Heart right ventricle (tissue), 16 donors: ENCODE results near the gene OLIG3. TPM values are rescaled to one million over a fixed set of nuclear protein-coding genes. Genes with fewer than 3 reads are reported as not detected.

Experiments used
- ATAC-seq, 8 donors: fragments of 200-7000 bp; cut with Tn5 transposase; one replicate each; pipeline ENCODE4 v1.9.1; 2020; ENCODE audit warnings: mild to moderate bottlenecking in 8 of 8, moderate library complexity in 8 of 8, moderate number of reproducible peaks in 1 of 8
- DNase-seq, 2 donors: peaks; one replicate each; pipeline ENCODE4 v3.0.0-alpha.2; 2020
- H3K27ac ChIP-seq, 10 donors: fragments of 200-600 bp; sonication (generic) in 2 of 10; one replicate each; pipeline versions ENCODE4 v1.5.0 to v1.8.0; 2020 to 2022; ENCODE audit warnings: mild to moderate bottlenecking in 3 of 10
- H3K27me3 ChIP-seq, 7 donors: fragments of 200-600 bp; one replicate each; pipeline ENCODE4 v1.8.0; 2021 to 2022; ENCODE audit warnings: mild to moderate bottlenecking in 2 of 7
- H3K36me3 ChIP-seq, 9 donors: fragments of 200-600 bp; sonication (generic) in 1 of 9; one replicate each; pipeline versions ENCODE4 v1.5.0 to v1.8.0; 2020 to 2022; ENCODE audit warnings: mild to moderate bottlenecking in 2 of 9
- H3K4me1 ChIP-seq, 9 donors: fragments of 200-600 bp; sonication (generic) in 1 of 9; one replicate each; pipeline versions ENCODE4 v1.5.0 to v1.8.0; 2020 to 2022; ENCODE audit warnings: mild to moderate bottlenecking in 4 of 9
- H3K4me3 ChIP-seq, 10 donors: fragments of 200-600 bp; sonication (generic) in 2 of 10; one replicate each; pipeline versions ENCODE4 v1.5.0 to v1.8.0; 2020 to 2022; ENCODE audit warnings: mild to moderate bottlenecking in 7 of 10, moderate library complexity in 2 of 10
- H3K9me3 ChIP-seq, 11 donors: fragments of 200-600 bp in 10 of 11; sonication (generic) in 2 of 11; one replicate each; pipeline versions ENCODE4 v1.5.0 to v1.8.0; 2013 to 2022; ENCODE audit warnings: mild to moderate bottlenecking in 2 of 11, control low read depth in 1 of 11, moderate library complexity in 1 of 11
- CTCF ChIP-seq, 9 donors: fragments of 200-600 bp; sonication (generic) in 2 of 9; IDR thresholded peaks; one replicate each; pipeline versions ENCODE4 v1.5.0 to v1.8.0; 2021 to 2022; ENCODE audit warnings: antibody characterized with exemption in 9 of 9, mild to moderate bottlenecking in 5 of 9, moderate library complexity in 1 of 9
- WGBS, 2 donors: extraction: QIAGEN DNeasy Blood & Tissue Kit; methylation state at CpG; one replicate each; pipeline ENCODE4 v1.1.7; 2013; ENCODE audit warnings: inconsistent platforms in 1 of 2; 5-methylcytosine and 5-hydroxymethylcytosine counted together
- intact Hi-C, 10 donors: fragments of 100-400 bp; cut with DNase I; formaldehyde crosslinking; loops; one replicate each; pipeline versions ENCODE4 v1.11.1 to v1.14.2; 2022
- polyA plus RNA-seq, 2 donors: library from polyadenylated mRNA; stranded (reverse); fragments of 200-250 nt; gene quantifications; one replicate each; pipeline ENCODE4 v1.2.3, GENCODE V29; 2013
- total RNA-seq, 10 donors: library from RNA; stranded (reverse); fragmentation: NEBNext Ultra II Directional in 3 of 10; extraction: Animal tissue kit (Norgen Biotek cat#: 25700) in 3 of 10; gene quantifications; one replicate each; pipeline versions ENCODE4 v1.2.1 to v1.2.4, GENCODE V29; 2021 to 2023
- donor health status: Arrhythmogenic right ventricular cardiomyopathy.
- donor health status: ischemic (EF 13 %, LVEDD 7.1; RV severe dilation, severe dysfunction).
- donor health status: healthy with polysubstance abuse.
- donor health status: DM: no; HTN: yes; CAD: no.
- donor health status: DM: no; HTN: no; CAD: no.
- donor health status: ischemic (EF 25% LVEDD 6.9; RV normal size, moderate dysfunction).
- donor health status: ischemic (EF 25% LVEDD 5.7; RV mildly dilated, moderate dysfunction).
- donor health status: healthy.
- donor health status: DM: yes; HTN: yes; CAD: no.
- donor health status: Ischemic cardiomyopathy.
- donor health status: ischemic (EF 35%, LVEDD 5.7; RV mildly dilated, moderate dysfunction).
- donor health status: nonischemic (EF 11% LVEDD 7.7; RV severe dilation, severe dysfunction).
- donor health status: DM: yes; HTN: yes; CAD: no.
- donor health status: PGD.
- donor health status: ischemic (EF 29% LVEDD 5.4; RV normal size, mild dysfunction).
- donor health status: nonischemic (EF 23%, LVEDD 6.1; RV moderate dilation, normal function).

Gene OLIG3
- total and polyA plus RNA-seq, 12 donors = not detected

- 76% methylated on average over 4 of the region's 4 CpGs for WGBS, 2 donors
- Histone ChIP-seq H3K4me3 (no peak overlapping the region), H3K9me3 (no peaks in the 10 kb centered on the region), H3K36me3 (no peaks in the 10 kb centered on the region), H3K27ac (no peak overlapping the region), H3K4me1 (peaks cover 0 to 55% (median 31%) of the 10 kb centered on the region in 9 donors), H3K27me3 (peaks cover 63 to 100% (median 100%) of the 10 kb centered on the region in 7 donors)
- intact Hi-C loops = no loop called here
- no peak for TF ChIP-seq CTCF (IDR thresholded peaks at IDR 0.05)
- ATAC-seq (no peak), DNase-seq (no peak)
These were observed 3.2 kb downstream of the OLIG3 start for GRCh38 chr6:137490961-137491360.

GRCh38 chr6:137490006-137490905 lies 3.9 kb downstream of the OLIG3 start:
- no peak for TF ChIP-seq CTCF (IDR thresholded peaks at IDR 0.05)
- Histone ChIP-seq H3K4me3 (no peak overlapping the region), H3K9me3 (no peaks in the 10 kb centered on the region), H3K27me3 (peaks cover 56 to 100% (median 100%) of the 10 kb centered on the region in 7 donors), H3K4me1 (peaks cover 0 to 48% (median 31%) of the 10 kb centered on the region in 9 donors), H3K27ac (no peak overlapping the region), H3K36me3 (no peaks in the 10 kb centered on the region)
- DNase-seq (no peak), ATAC-seq (no peak)
- 35 to 37% methylated on average over 19 of the region's 19 CpGs for WGBS, 2 donors
- intact Hi-C loops = no loop called here

- no peak overlapping the region for H3K27ac ChIP-seq
- DNase-seq (no peak), ATAC-seq (no peak)
- H3K9me3 ChIP-seq = no peaks in the 10 kb centered on the region
- peak in 1 of 9 donors; percentile 12 for TF ChIP-seq CTCF (IDR thresholded peaks at IDR 0.05)
- H3K4me1 ChIP-seq = peaks cover 0 to 40% (median 25%) of the 10 kb centered on the region in 9 donors
- H3K36me3 ChIP-seq = no peaks in the 10 kb centered on the region
- intact Hi-C loops = no loop called here
- 8 to 11% methylated on average over 47 of the region's 47 CpGs for WGBS, 2 donors
- H3K4me3 ChIP-seq = peak overlapping the region in 7 of 10 donors; percentile 5 to 33 (median 21)
- peaks cover 48 to 100% (median 99%) of the 10 kb centered on the region in 7 donors for H3K27me3 ChIP-seq
These were observed 4.9 kb downstream of the OLIG3 start for GRCh38 chr6:137489046-137490005.
